Parathyroid adenoma (tissue), 2 donors: ENCODE measurements around the gene B3GALNT2.

Source experiments
- H2AFZ ChIP-seq: fragments of 300-600 bp; sonication (generic); one replicate; pipeline ENCODE4 v1.7.0; 2017; ENCODE audit warnings: antibody characterized with exemption, mild to moderate bottlenecking
- H3K27ac ChIP-seq: fragments of 300-600 bp; sonication (generic); one replicate; pipeline ENCODE4 v1.7.0; 2017
- H3K27me3 ChIP-seq: fragments of 300-600 bp; sonication (generic); one replicate; pipeline ENCODE4 v1.7.0; 2017; ENCODE audit warnings: low read length; ENCODE audit not compliant: control insufficient read depth, insufficient read depth
- H3K36me3 ChIP-seq: fragments of 300-600 bp; sonication (generic); one replicate; pipeline ENCODE4 v1.7.0; 2017; ENCODE audit warnings: low read length; ENCODE audit not compliant: control insufficient read depth, insufficient read depth
- H3K4me1 ChIP-seq: fragments of 300-600 bp; sonication (generic); one replicate; pipeline ENCODE4 v1.7.0; 2017; ENCODE audit warnings: control low read depth
- H3K4me2 ChIP-seq: fragments of 300-600 bp; sonication (generic); one replicate; pipeline ENCODE4 v1.7.0; 2017; ENCODE audit warnings: low read length
- H3K4me3 ChIP-seq: fragments of 300-600 bp; sonication (generic); one replicate; pipeline ENCODE4 v1.7.0; 2017; ENCODE audit warnings: low read depth, low read length
- H3K79me2 ChIP-seq: fragments of 300-600 bp; sonication (generic); one replicate; pipeline ENCODE4 v1.7.0; 2017; ENCODE audit warnings: control low read depth
- H3K9ac ChIP-seq: fragments of 300-600 bp; sonication (generic); one replicate; pipeline ENCODE4 v1.7.0; 2017; ENCODE audit warnings: mild to moderate bottlenecking
- H3K9me3 ChIP-seq: fragments of 300-600 bp; sonication (generic); one replicate; pipeline ENCODE4 v1.7.0; 2017; ENCODE audit warnings: low read length; ENCODE audit not compliant: control insufficient read depth
- TF ChIP-seq, protein P1 (sequence below): fragments of 300-600 bp; sonication (generic); IDR thresholded peaks from one replicate; pipeline ENCODE4 v1.7.0; 2017; ENCODE audit warnings: antibody characterized with exemption, mild to moderate bottlenecking
- donor health status: primary hyperparathyroidism.

Gene B3GALNT2

DNA sequence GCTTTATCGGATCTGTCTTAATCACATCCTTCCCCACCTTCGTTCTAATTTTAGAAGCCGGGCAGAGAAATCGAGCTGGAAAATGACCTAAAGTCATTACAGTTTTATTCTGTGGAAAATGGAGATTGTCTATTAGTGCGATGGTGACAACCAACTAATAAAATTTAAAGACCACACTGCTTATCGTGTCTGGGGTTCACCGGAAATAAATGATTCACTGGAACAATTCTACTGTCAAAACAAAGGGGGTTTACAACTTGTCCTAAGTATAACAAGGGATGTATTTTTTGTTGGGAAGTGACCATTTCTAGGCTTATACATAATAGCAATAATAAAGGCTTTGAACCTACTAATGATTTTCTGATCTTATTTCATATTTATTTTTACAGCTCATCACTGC is 55.6 kb downstream of the B3GALNT2 start:
- Histone ChIP-seq H3K36me3 (no peaks in the 10 kb centered on the region), H2AFZ (no peak overlapping the region), H3K27me3 (no peaks in the 10 kb centered on the region), H3K79me2 (no peaks in the 10 kb centered on the region), H3K9me3 (no peaks in the 10 kb centered on the region), H3K4me3 (no peak overlapping the region), H3K4me2 (no peak overlapping the region), H3K9ac (no peak overlapping the region), H3K4me1 (peaks cover 2% of the 10 kb centered on the region), H3K27ac (no peak overlapping the region)
- TF ChIP-seq, protein P1, sequence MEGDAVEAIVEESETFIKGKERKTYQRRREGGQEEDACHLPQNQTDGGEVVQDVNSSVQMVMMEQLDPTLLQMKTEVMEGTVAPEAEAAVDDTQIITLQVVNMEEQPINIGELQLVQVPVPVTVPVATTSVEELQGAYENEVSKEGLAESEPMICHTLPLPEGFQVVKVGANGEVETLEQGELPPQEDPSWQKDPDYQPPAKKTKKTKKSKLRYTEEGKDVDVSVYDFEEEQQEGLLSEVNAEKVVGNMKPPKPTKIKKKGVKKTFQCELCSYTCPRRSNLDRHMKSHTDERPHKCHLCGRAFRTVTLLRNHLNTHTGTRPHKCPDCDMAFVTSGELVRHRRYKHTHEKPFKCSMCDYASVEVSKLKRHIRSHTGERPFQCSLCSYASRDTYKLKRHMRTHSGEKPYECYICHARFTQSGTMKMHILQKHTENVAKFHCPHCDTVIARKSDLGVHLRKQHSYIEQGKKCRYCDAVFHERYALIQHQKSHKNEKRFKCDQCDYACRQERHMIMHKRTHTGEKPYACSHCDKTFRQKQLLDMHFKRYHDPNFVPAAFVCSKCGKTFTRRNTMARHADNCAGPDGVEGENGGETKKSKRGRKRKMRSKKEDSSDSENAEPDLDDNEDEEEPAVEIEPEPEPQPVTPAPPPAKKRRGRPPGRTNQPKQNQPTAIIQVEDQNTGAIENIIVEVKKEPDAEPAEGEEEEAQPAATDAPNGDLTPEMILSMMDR = no peak

DNA sequence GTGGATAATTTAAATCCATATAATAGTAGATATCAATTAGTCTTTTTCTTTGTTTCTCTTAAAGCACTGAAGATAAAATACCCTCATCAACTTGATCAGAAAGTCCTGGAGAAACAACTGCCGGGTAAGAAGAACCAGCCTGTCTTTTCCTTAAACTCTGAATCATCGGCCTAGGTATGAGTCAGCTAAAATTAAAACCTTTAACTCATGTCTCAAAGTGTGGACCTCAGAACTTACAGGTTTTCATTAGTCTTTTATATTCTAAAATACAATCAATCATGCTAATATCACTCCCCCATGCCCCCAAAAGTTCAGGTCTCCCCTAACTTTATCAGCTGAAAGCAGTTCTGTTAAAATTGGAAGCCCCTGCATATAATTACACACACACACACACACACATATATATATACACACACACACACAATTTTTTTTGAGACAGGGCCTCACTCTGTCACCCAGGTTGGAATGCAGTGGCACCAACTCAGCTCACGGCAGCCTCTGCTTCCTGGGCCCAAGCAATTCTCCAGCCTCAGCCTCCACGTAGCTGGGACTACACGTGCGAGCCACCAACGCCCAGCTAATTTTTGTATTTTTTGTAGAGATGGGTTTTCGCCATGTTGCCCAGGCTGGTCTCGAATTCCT is 61.3 kb downstream of the B3GALNT2 start:
- Histone ChIP-seq H3K9me3 (no peaks in the 10 kb centered on the region), H3K4me1 (no peaks in the 10 kb centered on the region), H3K27ac (no peak overlapping the region), H3K4me3 (no peak overlapping the region), H3K79me2 (no peaks in the 10 kb centered on the region), H3K27me3 (no peaks in the 10 kb centered on the region), H3K9ac (no peak overlapping the region), H3K4me2 (no peak overlapping the region), H3K36me3 (no peaks in the 10 kb centered on the region), H2AFZ (no peak overlapping the region)
- TF ChIP-seq, protein P1 = no peak

DNA sequence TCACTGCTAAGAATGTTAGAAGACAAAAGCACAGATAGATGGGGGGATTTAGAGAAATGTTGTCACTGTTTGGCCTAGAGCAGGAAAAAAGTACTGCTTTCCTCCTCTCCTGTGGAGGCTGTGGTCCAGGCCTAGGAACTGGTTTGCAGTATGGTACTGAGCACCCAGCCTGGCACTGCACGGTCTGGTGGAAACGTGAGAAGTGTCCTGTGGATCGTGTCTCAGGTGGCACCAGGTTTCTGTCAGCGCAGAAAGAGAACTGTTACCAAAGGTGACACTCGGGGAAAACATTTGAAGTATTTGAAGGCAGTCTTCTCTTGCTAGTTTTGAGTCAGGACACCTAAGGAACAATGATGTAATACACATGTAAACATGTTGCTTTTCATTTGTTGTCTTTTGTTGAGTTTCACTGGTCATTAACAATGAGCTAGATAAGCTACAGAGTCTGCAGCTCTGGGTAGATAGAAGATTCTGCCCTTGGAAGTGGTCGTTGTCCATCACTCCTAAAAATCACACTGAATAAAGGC is 63.0 kb downstream of the B3GALNT2 start:
- no peak overlapping the region for H3K4me3 ChIP-seq
- H3K36me3 ChIP-seq = no peaks in the 10 kb centered on the region
- H3K9me3 ChIP-seq = no peaks in the 10 kb centered on the region
- no peak overlapping the region for H3K9ac ChIP-seq
- TF ChIP-seq, protein P1 = no peak
- H2AFZ ChIP-seq = no peak overlapping the region
- no peaks in the 10 kb centered on the region for H3K79me2 ChIP-seq
- H3K27ac ChIP-seq = no peak overlapping the region
- H3K4me1 ChIP-seq = no peaks in the 10 kb centered on the region
- H3K4me2 ChIP-seq = no peak overlapping the region
- no peaks in the 10 kb centered on the region for H3K27me3 ChIP-seq

DNA sequence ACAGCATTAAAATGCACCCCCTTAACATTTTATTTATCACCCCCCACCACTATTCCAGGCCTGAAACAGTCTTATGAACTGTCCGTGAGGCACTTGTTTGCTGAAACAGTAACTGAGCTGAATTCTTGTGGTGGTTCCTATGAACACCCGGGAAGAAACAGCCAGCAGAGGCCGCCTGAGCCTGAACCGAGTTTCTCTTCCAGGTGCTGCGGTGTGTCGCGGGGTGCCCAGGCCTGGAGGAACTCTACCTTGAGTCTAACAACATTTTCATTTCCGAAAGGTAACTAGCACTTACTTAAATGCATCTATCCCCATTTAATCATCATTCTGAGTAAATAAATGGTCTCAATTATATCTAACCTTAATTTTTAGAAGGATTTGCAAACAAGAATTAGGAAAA is 70.3 kb downstream of the B3GALNT2 start:
- H3K9me3 ChIP-seq = no peaks in the 10 kb centered on the region
- H3K4me2 ChIP-seq = no peak overlapping the region
- no peak overlapping the region for H3K27ac ChIP-seq
- H3K36me3 ChIP-seq = no peaks in the 10 kb centered on the region
- TF ChIP-seq, protein P1 = no peak
- no peaks in the 10 kb centered on the region for H3K4me1 ChIP-seq
- H3K27me3 ChIP-seq = no peaks in the 10 kb centered on the region
- H2AFZ ChIP-seq = no peak overlapping the region
- H3K79me2 ChIP-seq = no peaks in the 10 kb centered on the region
- H3K4me3 ChIP-seq = no peak overlapping the region
- H3K9ac ChIP-seq = no peak overlapping the region

DNA sequence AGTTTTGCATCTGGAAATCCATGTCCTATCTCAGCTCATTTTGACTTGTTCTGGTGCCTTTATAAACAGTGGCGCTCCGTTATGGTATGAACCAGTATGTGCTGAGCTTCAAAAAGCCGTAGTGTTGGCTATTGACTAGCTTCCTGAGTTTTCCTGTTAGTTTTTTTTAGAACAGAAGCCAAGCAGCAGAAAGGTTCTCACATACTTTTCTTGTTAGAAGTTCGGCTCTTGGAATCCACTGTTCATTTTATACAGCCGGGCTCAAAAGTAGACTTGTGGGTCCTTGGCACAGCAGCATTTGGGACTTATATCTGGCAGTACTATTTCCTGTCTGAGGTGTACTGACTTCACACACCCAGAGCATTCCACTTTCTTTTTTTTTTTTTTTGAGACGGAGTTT is 73.3 kb downstream of the B3GALNT2 start:
- H3K4me3 ChIP-seq = no peak overlapping the region
- H3K4me1 ChIP-seq = no peaks in the 10 kb centered on the region
- H3K27ac ChIP-seq = no peak overlapping the region
- TF ChIP-seq, protein P1 = no peak
- no peak overlapping the region for H3K4me2 ChIP-seq
- no peaks in the 10 kb centered on the region for H3K79me2 ChIP-seq
- H3K36me3 ChIP-seq = no peaks in the 10 kb centered on the region
- H3K27me3 ChIP-seq = no peaks in the 10 kb centered on the region
- H3K9ac ChIP-seq = no peak overlapping the region
- H3K9me3 ChIP-seq = no peaks in the 10 kb centered on the region
- H2AFZ ChIP-seq = no peak overlapping the region
